ENCODE data around the gene ANKRD44. TPM values are rescaled to one million over a fixed set of nuclear protein-coding genes. Genes with fewer than 3 reads are reported as not detected.
"Not testable (repeated sequence)": the region's sequence is repeated elsewhere in the genome, so short reads cannot be mapped to it uniquely, and the experiment has no call there.

The ANKRD44 gene
- total RNA-seq, 1 donor from 2014 or later = 36.1 TPM

DNA sequence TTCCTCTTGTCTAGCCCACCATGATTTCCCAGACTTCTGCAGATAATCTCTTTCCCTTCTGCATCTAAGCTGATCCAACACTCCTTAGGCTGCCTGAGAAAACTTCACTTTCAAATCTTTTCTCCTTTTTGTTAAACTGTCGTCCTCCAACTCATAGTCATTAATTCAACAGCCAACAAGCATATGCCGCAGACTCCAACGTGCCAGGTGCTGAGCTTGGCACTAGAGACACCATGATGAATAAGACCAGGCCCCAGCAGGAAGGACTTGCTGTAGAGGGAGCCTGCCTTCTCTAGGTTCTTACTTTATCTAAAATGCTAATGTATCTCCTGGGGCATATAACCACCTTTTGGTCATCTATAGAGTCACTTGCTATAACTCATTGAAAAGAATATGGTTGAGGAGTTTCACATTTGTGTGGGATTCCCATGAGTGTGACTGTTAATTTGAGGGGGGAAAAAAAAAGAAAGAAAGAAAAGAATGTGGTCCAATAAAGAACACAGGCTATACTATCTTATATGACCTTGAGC, 51.0 kb downstream of the ANKRD44 start:
- DNase-seq (ENCODE audit: low spot score) = no peak

DNA sequence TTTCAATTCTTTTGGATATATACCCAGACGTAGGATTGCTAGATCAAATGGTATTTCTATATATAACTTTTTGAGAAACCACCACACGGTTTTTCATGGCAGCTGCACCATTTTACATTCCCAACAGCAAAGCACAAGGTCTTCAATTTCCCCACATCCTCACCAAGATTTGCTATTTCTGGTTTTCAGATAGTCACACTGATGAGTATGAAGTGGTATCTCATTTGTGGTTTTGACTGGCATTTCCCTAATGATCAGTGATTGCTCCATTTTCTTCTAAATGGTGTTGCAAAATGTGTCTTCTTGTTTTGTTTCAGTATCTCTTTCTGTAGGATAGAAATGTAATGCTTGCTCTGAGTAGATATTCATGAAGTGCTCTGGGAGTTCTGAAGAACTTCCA, 52.0 kb downstream of the ANKRD44 start:
- DNase-seq (ENCODE audit: low spot score) = no peak

DNA sequence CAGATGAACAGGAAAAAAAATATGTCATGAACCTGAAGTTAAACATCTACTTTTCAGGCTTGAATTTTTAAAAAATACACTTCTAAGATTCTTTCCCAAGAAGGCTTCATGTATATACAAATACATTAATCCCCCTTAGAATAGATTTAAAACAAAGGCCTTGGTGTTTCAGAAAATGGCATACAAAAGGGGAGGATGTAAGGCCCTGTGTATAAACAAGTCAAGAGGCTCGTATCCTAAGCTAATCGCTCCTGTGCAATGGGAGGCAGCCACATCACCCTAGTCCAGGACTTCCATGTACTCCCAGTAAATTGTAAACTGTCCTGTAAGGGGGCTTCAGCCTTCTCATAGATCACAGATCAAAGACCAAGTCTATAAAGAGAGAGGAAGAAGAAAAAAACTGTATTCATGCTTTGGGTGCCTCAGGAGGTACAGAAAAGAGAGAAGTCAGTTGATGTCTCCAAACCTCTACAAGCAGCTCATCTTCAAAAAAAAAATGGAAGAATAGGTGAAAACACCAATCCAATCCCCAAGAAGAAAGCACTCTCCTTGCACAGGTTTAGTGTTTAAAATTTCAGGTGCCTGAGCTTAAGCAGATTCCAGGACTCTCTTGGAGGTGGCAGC, 53.9 kb downstream of the ANKRD44 start:
- DNase-seq (ENCODE audit: low spot score) = no peak

DNA sequence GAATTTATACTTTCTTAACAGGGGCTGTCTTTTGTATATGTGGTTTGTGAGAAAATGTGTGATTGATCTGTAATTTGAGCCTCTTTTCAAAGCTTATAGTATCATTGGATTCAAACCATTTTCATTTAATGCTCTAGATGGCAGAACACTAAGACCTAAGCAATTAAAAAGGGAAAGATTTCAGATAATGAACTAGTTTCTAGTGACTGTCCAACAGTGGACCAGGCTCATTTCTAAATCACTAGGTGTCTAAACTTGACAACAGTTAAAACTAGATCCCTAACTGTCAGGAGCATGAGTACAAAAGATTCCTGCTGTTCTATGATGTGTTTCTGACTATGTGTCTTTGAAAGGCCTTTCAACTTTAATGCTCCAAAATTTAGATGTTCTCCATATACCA, 54.6 kb downstream of the ANKRD44 start:
- no peak for DNase-seq (ENCODE audit: low spot score)

DNA sequence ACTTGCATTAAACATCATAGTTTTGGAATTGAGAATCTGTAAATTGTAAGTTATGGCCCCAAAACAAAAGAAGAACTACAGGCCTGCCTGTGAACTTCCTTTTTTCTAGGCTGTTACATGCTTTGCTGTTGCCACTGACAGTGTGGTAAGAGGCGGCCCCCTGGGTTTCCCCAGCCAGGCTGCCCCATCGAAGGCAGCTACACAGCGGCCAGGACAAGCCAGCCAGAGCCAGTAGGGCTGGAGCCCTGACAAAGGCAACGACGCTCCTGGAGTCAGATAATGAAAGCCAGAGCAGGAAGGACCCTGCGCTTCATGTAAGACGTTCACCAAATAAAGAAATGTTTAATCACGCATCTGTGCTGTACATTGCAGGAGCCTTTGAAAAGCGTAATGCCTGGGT, 55.0 kb downstream of the ANKRD44 start:
- DNase-seq (ENCODE audit: low spot score) = peak; percentile 76

DNA sequence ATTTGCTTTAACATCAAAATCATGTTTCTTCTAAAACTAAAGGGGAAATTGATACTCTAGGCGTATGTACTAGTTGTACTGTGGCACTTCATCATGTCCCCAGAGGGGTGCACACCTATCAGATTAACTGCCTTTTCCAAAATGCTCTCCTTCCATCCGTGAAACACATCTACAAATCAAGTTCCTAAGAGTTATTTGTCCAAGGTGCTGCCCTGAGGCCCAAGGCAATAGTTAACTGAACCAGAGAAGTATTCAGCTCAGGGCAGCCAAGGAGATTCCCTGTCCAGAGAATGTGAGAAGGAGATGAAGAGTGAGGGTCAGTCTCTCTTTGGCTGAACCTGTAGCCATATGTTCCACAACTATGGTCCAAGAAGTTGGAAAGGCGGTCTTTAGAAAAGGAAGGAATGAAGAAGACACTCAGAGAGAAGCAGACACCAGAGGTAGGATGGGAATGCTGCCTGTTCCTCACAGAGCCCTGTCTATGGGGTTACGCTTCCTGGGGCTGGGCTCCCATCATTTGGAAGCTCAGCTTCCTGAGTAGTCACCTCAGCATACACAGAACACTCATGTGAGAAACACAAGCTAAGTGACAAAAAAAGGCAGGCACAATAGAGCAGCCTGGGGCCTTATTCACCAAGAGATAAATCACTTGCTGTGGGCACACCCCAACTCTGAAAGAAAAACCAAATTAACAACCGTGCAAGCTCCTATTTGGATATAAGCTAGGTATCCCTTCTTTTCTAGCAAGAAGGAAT, 55.6 kb downstream of the ANKRD44 start:
- DNase-seq (ENCODE audit: low spot score) = no peak

DNA sequence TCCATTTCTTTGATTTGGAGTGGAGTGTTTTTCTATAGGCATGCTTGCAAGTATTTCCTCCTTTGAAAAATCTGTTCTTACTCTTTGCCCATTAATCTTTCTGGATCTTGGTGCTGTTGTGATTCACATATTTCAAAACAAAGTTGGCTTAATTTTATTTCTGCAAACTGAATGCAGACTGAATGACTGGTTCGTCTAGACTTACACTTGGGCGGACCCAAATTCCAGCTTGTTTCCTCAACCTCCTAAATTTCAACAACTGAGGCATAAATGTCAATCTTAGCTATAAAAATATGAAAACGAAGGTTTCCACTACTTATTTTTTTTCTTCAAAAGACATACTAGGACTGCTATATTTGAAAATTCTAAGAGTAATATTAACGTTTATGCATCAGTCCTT, 59.0 kb downstream of the ANKRD44 start:
- DNase-seq (ENCODE audit: low spot score) = no peak

DNA sequence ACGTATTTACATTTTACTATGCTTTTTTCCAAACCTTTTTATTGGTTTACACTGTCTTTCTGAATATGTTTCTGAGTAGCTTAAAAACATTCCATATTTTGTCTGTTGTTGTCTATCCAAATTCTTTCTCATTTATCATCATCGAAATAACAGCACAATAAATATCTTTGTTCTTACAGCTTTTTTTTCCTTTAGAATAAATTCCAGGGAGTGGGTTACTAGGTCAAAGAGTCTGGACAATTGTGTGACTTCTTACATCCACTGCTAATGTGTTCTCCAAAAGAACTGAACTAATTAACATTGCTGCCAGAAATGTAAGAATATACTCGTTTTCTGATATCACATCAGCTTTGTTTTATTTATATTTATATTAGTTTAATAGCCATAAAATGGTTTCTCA, 59.4 kb downstream of the ANKRD44 start:
- DNase-seq (ENCODE audit: low spot score) = no peak

DNA sequence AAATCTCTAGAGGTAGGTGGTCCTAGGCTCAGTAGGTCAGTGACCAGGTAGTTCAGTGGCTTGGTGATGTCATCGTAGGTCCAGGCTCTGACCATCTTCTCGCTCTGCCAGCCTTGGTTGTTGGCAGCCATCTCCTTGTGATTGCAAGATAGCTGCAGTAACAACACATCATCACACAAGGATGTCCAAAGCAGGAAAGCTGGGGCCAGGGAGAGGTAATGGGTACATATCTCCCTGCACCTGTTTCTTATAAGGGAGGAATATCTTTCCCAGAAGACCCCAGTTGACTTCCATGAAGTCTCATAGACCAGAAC, 60.5 kb downstream of the ANKRD44 start:
- no peak for DNase-seq (ENCODE audit: low spot score)

DNA sequence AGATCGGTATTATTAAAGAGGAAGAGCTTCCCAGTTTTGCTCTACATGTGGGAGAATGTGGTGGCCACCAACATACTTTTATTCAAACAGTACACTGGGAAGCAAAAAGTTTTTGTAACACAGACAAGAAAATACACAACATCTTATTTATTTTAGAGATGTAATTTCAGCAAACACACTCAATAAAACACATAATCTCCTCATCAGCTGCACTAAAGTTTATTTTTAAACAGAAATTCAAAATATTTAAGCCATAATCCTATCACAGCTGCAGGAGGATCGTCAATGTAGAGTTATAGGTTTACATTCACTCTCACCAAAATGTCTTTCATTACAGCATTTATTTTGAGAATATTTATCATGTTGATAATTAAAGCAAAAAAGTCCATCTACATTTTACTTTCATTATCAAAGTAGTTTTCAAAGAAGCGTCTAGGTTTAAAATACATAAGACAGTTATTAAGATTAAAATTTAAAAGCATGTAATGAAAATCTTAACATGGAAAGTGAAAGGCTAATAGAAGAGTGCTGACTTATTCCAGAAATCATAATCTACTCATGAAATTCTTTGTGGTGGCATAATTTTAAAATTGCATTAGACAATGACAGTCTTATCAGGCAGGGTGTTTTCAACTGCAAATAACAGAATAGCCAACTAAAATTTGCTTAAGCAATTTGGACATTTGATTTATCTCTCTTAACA, 61.0 kb downstream of the ANKRD44 start:
- no peak for DNase-seq (ENCODE audit: low spot score)

DNA sequence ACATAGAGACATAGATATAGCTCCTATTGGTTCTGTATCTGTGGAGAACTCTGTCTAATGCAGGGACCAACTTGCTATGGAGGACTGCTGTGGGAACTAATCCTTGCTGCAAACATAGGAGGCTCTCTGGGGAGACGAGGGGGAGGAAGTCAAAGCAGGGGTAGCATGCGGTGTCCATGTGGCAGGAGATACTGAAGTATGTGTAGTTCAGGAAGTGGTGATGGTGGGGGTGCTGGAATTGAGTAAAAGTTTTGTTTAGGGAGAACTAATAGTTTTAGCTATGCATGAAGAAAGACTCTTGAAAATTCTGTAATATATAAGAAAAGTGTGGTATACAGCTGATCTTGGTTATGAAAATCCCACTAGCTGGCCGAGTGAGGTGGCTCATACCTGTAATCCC, 62.0 kb downstream of the ANKRD44 start:
- no peak for DNase-seq (ENCODE audit: low spot score)

DNA sequence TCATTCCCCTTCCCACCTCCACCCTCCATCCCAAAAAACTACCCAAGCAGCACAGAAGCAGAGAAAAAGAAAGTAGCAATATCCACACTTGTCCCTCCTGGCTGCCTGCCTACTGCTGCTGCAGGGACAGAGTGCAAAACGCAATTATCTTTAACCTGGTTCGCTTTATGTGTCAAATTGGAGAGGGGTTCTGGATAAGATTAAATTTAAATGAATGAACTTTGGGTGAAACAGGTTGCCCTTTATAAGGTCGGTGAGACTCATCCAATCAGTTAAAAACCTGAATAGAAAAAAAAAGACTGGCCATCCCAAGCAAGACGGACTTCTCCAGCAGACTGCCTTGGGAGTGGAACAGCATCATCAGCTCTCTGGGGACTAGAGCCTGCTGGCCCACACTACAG, 62.6 kb downstream of the ANKRD44 start:
- no peak for DNase-seq (ENCODE audit: low spot score)

DNA sequence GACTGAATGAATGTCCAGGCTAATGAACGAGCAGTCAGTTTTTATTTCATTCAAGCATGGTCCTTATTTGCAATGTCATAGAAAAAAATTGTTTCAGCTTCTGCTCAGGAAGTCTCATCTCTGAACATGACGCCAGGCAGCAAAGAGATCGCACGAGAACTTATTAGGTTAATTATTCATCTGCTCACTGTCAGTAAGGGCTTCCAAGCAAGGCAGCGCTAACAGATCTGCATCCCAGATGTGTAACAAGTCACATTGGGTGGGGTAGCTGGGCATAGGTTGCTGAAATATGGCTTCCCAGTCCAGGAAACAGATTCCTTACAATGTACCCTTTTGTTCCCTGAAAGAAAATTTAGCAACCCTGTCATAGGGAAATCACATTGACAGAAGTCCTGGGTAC, 63.5 kb downstream of the ANKRD44 start:
- DNase-seq (ENCODE audit: low spot score) = no peak

DNA sequence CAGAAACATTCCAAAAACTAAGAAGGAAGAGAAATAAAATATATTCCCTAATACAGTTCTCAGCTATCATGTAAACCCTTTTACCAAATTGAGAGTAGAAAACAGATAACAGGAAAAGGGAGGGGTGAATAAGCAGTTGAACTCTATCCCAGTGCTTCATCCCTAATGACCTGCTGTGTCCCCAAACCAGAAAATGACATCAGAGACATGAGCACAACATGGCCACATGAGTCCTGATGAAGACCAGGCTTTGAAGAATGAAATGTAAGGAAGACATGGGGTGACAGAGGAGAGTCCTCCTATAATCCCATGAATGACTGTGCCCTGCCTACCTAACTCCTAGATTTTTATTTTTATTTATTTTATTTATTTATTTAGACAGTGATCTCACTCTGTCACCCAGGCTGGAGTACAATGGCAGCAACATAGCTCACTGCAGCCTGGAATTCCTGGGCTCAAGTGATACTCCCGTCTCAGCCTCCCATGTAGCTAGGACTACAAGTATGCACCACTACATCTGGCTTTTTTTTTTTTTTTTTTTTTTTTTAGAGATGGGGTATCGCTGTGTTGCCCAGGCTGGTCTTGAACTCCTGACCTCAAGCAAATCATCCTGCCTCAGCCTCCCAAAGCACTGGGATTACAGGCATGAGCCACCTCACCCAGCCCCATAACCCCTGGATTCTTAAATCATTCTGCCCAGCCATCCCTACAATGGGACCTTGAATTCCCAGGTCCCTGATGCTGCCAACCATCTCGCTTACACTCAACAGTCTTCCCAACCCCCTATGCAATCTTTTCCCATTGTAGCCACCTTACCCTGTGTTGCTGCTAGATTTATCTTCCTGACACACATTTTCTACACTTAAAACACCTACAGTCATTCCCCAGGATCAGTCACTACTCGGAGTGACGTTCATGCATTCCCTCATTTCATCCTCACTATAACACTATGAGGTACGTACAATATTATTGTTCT, 64.5 kb downstream of the ANKRD44 start:
- DNase-seq (ENCODE audit: low spot score) = no peak

DNA sequence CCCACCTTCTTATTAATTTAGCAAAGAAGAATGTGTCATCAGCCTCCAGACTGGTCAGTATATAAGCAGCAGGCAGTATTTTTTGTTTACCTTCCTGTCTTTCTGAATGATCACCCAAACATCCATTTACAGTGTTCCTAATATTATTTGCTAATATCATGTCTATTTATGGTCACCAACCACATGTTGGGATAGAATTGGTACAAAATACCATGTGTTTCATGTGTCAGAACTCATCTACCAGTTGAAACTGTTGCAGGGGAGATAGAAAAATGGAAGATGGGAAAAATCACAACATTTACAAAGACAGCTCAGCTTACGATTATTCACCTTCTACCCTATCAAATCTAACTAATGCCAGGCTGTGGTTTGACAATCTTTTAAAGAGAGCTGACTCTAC, 66.2 kb downstream of the ANKRD44 start:
- DNase-seq (ENCODE audit: low spot score) = no peak

DNA sequence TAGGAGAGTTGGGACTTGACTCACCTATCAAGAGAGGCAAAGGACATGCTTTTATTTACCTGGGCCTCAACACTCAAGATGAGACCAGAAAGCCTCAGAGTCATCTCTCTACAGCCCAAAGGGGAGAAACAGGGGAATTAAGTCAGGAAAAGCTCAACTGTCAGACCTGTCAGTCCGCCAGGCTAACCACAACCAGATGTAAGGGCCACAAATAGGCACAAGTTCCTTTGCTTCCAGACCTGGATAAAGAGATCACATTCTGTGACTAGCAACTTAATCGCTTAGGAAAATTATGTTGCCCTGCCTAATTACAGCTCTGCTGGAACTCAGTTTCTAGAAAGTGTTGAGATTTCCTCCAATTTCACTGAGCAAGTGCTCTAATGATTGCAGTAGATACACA, 67.9 kb downstream of the ANKRD44 start:
- no peak for DNase-seq (ENCODE audit: low spot score)

DNA sequence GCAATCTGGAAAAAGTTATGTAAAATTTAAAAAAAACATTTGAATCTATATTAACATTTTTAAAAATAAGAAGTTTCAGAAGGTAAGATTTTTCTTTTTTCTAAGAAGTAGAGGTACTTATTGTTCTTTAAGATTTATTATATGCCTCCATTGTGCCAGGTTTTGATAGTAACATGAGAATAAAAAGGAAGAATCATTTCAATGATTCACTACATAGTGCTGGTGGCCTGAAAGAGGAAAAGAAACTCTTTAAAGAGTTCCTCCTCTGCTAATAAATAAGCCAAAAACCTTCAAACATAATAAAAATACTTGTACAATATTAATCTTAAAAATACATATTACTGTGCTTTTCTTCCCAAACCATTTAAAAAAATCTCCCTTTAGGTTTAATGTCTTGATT, 69.0 kb downstream of the ANKRD44 start:
- DNase-seq (ENCODE audit: low spot score) = no peak

DNA sequence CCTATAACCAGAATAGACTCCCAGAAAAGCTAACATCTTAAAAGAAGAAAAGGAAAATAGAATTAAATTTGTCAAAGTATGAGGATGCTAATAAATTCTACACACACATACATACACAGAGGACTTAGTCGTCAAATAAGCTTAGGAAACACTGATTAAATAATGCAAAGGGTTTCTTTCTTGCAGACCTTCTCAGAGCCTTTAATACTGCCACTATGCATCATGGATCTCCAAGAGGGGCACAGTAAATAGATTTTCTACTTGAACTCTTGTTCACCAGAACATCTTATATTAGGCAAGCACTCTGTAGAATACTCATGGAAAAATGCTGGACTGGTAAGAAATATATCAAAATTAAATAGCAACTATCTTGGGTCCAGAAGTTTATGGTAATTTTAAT, 69.4 kb downstream of the ANKRD44 start:
- DNase-seq (ENCODE audit: low spot score) = no peak

DNA sequence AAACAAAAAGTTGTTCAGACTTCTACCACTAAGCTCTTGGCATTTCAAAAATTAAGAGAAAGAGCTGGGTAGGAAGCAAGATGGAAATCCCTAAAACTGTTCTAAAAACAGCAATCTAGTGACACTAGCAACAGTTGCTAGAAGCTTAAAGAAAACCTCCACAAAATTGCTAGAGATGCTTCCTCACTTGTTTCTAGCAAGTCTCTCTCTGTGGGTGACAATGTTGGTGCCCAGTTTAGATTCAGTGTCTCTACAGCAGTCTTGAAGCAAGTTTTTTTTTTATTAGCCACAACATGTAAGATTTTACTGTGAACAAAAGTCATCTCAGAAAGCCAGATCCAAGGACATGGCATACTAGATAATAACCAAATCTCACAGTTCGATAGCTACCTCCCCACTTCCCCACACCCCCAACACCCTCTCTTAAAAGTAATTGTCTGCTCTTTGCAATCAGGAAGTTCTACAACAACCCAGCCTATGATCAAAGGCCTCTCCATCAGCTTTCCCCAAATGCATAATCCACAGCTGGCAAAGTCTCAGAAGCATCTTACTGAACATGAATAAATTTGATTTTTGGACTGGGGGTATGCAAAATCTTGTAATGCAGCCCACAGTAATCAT, 70.0 kb downstream of the ANKRD44 start:
- no peak for DNase-seq (ENCODE audit: low spot score)

DNA sequence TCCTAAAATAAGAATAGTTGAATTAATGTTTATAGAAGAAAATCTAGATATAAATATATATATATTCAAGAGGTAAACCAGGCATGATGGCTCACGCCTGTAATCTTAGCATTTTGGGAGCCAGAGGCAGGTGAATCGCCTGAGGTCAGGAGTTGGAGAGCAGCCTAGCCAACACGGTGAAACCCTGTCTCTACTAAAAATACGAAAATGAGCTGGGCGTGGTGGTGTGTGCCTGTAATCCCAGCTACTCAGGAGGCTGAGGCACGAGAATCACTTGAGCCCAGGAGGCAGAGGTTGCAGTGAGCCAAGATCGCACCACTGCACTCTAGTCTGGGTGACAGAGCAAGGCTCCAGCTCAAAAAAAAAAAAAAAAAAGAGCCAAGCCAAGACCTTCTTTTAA, 70.6 kb downstream of the ANKRD44 start:
- not testable (repeated sequence) for DNase-seq (ENCODE audit: low spot score)

DNA sequence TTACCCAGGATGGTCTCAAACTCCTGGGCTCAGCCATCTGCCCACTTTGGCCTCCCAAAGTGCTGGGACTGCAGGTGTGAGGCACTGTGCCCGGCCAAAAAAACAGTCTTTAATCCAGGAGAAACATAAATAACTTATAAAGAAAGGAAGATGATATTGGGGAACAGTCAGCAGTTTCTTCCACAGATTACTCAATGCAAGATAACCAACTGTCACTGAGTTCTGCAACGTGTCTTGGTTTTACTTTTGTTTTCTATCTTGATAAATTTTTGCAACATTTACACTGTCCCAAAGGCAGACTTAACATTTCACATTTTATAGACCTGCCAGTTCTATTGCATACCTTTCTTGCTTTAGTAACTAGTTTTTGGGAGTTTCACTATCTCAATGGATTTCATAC, 71.1 kb downstream of the ANKRD44 start:
- DNase-seq (ENCODE audit: low spot score) = no peak

DNA sequence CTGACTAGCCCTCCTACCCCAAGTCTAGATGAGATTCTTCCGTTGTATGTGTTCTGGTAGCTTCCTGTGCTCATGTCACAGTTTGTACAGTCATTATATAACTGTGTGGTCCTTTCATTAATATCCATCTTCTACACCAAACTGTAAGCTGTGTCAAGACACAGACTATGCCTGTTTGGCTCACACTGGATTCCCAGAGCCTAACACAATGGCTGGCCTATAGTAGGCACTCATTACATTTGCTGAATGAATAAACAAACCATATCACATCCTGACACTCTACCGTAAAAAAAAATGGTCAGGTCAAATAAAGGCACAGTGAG, 72.6 kb downstream of the ANKRD44 start:
- DNase-seq (ENCODE audit: low spot score) = no peak
